ENCODE results near the gene METTL2B.
"Not testable (repeated sequence)": the region's sequence is repeated elsewhere in the genome, so short reads cannot be mapped to it uniquely, and the experiment has no call there.

Gene METTL2B

GRCh38 chr7:128523932-128524524 lies 47.5 kb downstream of the METTL2B start:
- in situ Hi-C loops (cut with HindIII; ENCODE audit: low sequenced_read_pairs) = not testable (repeated sequence)

GRCh38 chr7:128525584-128525983 lies 49.0 kb downstream of the METTL2B start:
- in situ Hi-C loops (cut with HindIII; ENCODE audit: low sequenced_read_pairs) = not testable (repeated sequence)

- in situ Hi-C loops (cut with HindIII; ENCODE audit: low sequenced_read_pairs) = not testable (repeated sequence)
Observed at GRCh38 chr7:128526062-128526466, 49.5 kb downstream of the METTL2B start.

- in situ Hi-C loops (cut with HindIII; ENCODE audit: low sequenced_read_pairs) = not testable (repeated sequence)
Observed at GRCh38 chr7:128529191-128529590, 52.6 kb downstream of the METTL2B start.

GRCh38 chr7:128530121-128530854 lies 53.7 kb downstream of the METTL2B start:
- in situ Hi-C loops (cut with HindIII; ENCODE audit: low sequenced_read_pairs) = not testable (repeated sequence)

- in situ Hi-C loops (cut with HindIII; ENCODE audit: low sequenced_read_pairs) = no loop called here
Observed at GRCh38 chr7:128530855-128531104, 54.2 kb downstream of the METTL2B start.

- in situ Hi-C loops (cut with HindIII; ENCODE audit: low sequenced_read_pairs) = not testable (repeated sequence)
Observed at GRCh38 chr7:128531105-128531954, 54.8 kb downstream of the METTL2B start.

- in situ Hi-C loops (cut with HindIII; ENCODE audit: low sequenced_read_pairs) = not testable (repeated sequence)
Observed at GRCh38 chr7:128531955-128532478, 55.5 kb downstream of the METTL2B start.

- in situ Hi-C loops (cut with HindIII; ENCODE audit: low sequenced_read_pairs) = not testable (repeated sequence)
Observed at GRCh38 chr7:128532956-128533355, 56.4 kb downstream of the METTL2B start.

GRCh38 chr7:128537410-128537809 lies 60.9 kb downstream of the METTL2B start:
- in situ Hi-C loops (cut with HindIII; ENCODE audit: low sequenced_read_pairs) = not testable (repeated sequence)

GRCh38 chr7:128542530-128542929 lies 66.0 kb downstream of the METTL2B start:
- in situ Hi-C loops (cut with HindIII; ENCODE audit: low sequenced_read_pairs) = not testable (repeated sequence)

- in situ Hi-C loops (cut with HindIII; ENCODE audit: low sequenced_read_pairs) = not testable (repeated sequence)
Observed at GRCh38 chr7:128543300-128543699, 66.8 kb downstream of the METTL2B start.

GRCh38 chr7:128546319-128546851 lies 69.8 kb downstream of the METTL2B start:
- in situ Hi-C loops (cut with HindIII; ENCODE audit: low sequenced_read_pairs) = not testable (repeated sequence)

GRCh38 chr7:128550920-128551319 lies 74.4 kb downstream of the METTL2B start:
- in situ Hi-C loops (cut with HindIII; ENCODE audit: low sequenced_read_pairs) = no loop called here

GRCh38 chr7:128554394-128554793 lies 77.8 kb downstream of the METTL2B start:
- in situ Hi-C loops (cut with HindIII; ENCODE audit: low sequenced_read_pairs) = not testable (repeated sequence)
